Ishikawa (cell line): Measurements from ENCODE around the gene FASLG.

Experiments used
- CREB1 ChIP-seq: IDR thresholded peaks from 2 replicates; pipeline ENCODE4 v1.6.1; 2012; ENCODE audit warnings: low read depth
- EP300 ChIP-seq: IDR thresholded peaks from 2 replicates; pipeline ENCODE4 v1.6.1; 2012; ENCODE audit warnings: borderline replicate concordance
- YY1 ChIP-seq: IDR thresholded peaks from 2 replicates; pipeline ENCODE4 v1.6.1; 2012; ENCODE audit warnings: low read depth
- TF ChIP-seq, protein P1 (sequence below): IDR thresholded peaks from 2 replicates; pipeline ENCODE4 v1.6.1; 2012

GRCh38 chr1:172711558-172711957, 52.7 kb downstream of the FASLG start:
- TF ChIP-seq EP300 (no peak), CREB1 (no peak), YY1 (no peak)
- TF ChIP-seq, protein P1, sequence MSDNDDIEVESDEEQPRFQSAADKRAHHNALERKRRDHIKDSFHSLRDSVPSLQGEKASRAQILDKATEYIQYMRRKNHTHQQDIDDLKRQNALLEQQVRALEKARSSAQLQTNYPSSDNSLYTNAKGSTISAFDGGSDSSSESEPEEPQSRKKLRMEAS = no peak
